HepG2 (cell line): ENCODE data around the gene COX10. TPM values are rescaled to one million over a fixed set of nuclear protein-coding genes. Genes with fewer than 3 reads are reported as not detected.

Experiments used
- ATAC-seq: fragments of 200-7000 bp; cut with Tn5 transposase; 3 replicates; pipeline ENCODE4 v1.9.1; 2020; ENCODE audit warnings: mild to moderate bottlenecking, moderate library complexity
- BruUV-seq: library from RNA; stranded (reverse); fragments of 400-500 nt; replicated peaks from 2 replicates; lab custom pipeline; 2021; lab: Mats Ljungman, UMichigan
- CTCF ChIA-PET: fragments of 300-600 bp; formaldehyde crosslinking; extraction: SDS; loops from one replicate; lab custom pipeline; 2021; ENCODE audit warnings: low total read pairs, inconsistent platforms, low intra/inter-chr PET ratio; lab: Yijun Ruan, JAX
- POLR2A ChIA-PET: fragments of 350-600 bp; sonication (Branson Sonifier 250); formaldehyde crosslinking; loops from one replicate; lab custom pipeline; 2020; ENCODE audit warnings: antibody characterized with exemption, inconsistent platforms; lab: Yijun Ruan, JAX
- DNase-seq: peaks from one replicate; pipeline ENCODE4 v3.0.0-alpha.2; 2015; ENCODE audit warnings: low spot score
- FAIRE-seq: peaks from 3 replicates; lab custom pipeline; 2011; peaks lifted over from hg19 to GRCh38; lab: Jason Lieb, UNC
- H2AFZ ChIP-seq: one replicate; pipeline ENCODE4 v1.6.1; 2011; ENCODE audit warnings: low read length, inconsistent platforms
- H3K27ac ChIP-seq: fragments of 300-600 bp; 3 replicates; pipeline ENCODE4 v1.8.0; 2011; ENCODE audit warnings: mixed run types, mild to moderate bottlenecking, mixed read lengths, low read length, inconsistent platforms; ENCODE audit not compliant: insufficient read depth; ENCODE audit errors: extremely low read length
- H3K27me3 ChIP-seq, 2 experiments: fragments of 200-600 bp in 1 of 2; 2 replicates in 1 of 2; 3 replicates in 1 of 2; pipeline versions ENCODE4 v1.6.0 to v1.8.0; 2011; ENCODE audit warnings: low read length in 2 of 2, mild to moderate bottlenecking in 2 of 2, moderate library complexity in 2 of 2, inconsistent platforms in 1 of 2; ENCODE audit not compliant: insufficient read depth in 2 of 2, control insufficient read depth in 1 of 2
- H3K36me3 ChIP-seq, 2 experiments: fragments of 200-600 bp in 1 of 2; replicated peaks in 1 of 2; 2 replicates in 1 of 2; 3 replicates in 1 of 2; pipeline versions ENCODE4 v1.5.1 to v1.8.0; 2011; ENCODE audit warnings: low read length in 2 of 2, inconsistent platforms in 1 of 2; ENCODE audit not compliant: insufficient read depth in 2 of 2, control insufficient read depth in 1 of 2
- H3K4me1 ChIP-seq: 2 replicates; pipeline ENCODE4 v1.5.1; 2012; ENCODE audit warnings: low read length, inconsistent platforms; ENCODE audit not compliant: insufficient read depth
- H3K4me2 ChIP-seq: 2 replicates; pipeline ENCODE4 v1.6.0; 2011; ENCODE audit warnings: low read depth, low read length, inconsistent platforms
- H3K4me3 ChIP-seq, 3 experiments: fragments of 200-600 bp in 1 of 3; sonication (generic), shearing (Covaris generic) in 1 of 3; replicated peaks in 1 of 3; 2 replicates each; pipeline ENCODE4 v1.5.1; 2011 to 2016; ENCODE audit warnings: low read length in 3 of 3, inconsistent platforms in 2 of 3, low read depth in 2 of 3, mild to moderate bottlenecking in 2 of 3, control low read depth in 1 of 3, mixed read lengths in 1 of 3; ENCODE audit not compliant: insufficient read depth in 1 of 3
- H3K79me2 ChIP-seq: one replicate; pipeline ENCODE4 v1.6.1; 2011; ENCODE audit warnings: low read length, inconsistent platforms; ENCODE audit not compliant: insufficient read depth
- H3K9ac ChIP-seq: 2 replicates; pipeline ENCODE4 v1.6.0; 2011; ENCODE audit warnings: mild to moderate bottlenecking, low read depth, low read length, inconsistent platforms; ENCODE audit not compliant: insufficient read depth
- H3K9me3 ChIP-seq: 2 replicates; pipeline ENCODE4 v1.5.1; 2012; ENCODE audit warnings: mild to moderate bottlenecking, low read length
- H4K20me1 ChIP-seq: 2 replicates; pipeline ENCODE4 v1.6.0; 2011; ENCODE audit warnings: inconsistent platforms, mild to moderate bottlenecking, low read length, moderate library complexity; ENCODE audit not compliant: insufficient read depth
- FUBP1 ChIP-seq: sonication (generic); formaldehyde crosslinking; IDR thresholded peaks from 2 replicates; pipeline ENCODE4 v1.5.1; 2020; ENCODE audit warnings: missing genetic modification reagents, mild to moderate bottlenecking, borderline replicate concordance
- GZF1 ChIP-seq: sonication (generic); formaldehyde crosslinking; IDR thresholded peaks from 2 replicates; pipeline ENCODE4 v1.5.1; 2020; ENCODE audit warnings: mild to moderate bottlenecking, missing genetic modification reagents
- HMGA1 ChIP-seq: sonication (generic); formaldehyde crosslinking; conservative IDR thresholded peaks from 2 replicates; pipeline ENCODE4 v1.4.0; 2020; ENCODE audit warnings: missing genetic modification reagents
- KDM2A ChIP-seq: sonication (generic); formaldehyde crosslinking; IDR thresholded peaks from 2 replicates; pipeline ENCODE4 v1.4.0; 2020; ENCODE audit warnings: low read depth, missing genetic modification reagents, borderline replicate concordance
- MAFG ChIP-seq: sonication (generic); formaldehyde crosslinking; IDR thresholded peaks from 2 replicates; pipeline ENCODE4 v1.5.1; 2020; ENCODE audit warnings: mild to moderate bottlenecking, missing genetic modification reagents
- MZF1 ChIP-seq: sonication (generic); formaldehyde crosslinking; IDR thresholded peaks from 2 replicates; pipeline ENCODE4 v1.8.1; 2023; ENCODE audit warnings: mild to moderate bottlenecking, missing genetic modification reagents, borderline replicate concordance
- PAX8 ChIP-seq: sonication (generic); formaldehyde crosslinking; IDR thresholded peaks from 2 replicates; pipeline ENCODE4 v1.8.0; 2022; ENCODE audit warnings: mild to moderate bottlenecking, missing genetic modification reagents, borderline replicate concordance
- PITX1 ChIP-seq: sonication (generic); formaldehyde crosslinking; IDR thresholded peaks from 2 replicates; pipeline ENCODE4 v1.5.1; 2020; ENCODE audit warnings: mild to moderate bottlenecking, missing genetic modification reagents
- SNAPC2 ChIP-seq: sonication (generic); formaldehyde crosslinking; IDR thresholded peaks from 2 replicates; pipeline ENCODE4 v1.8.1; 2022; ENCODE audit warnings: mild to moderate bottlenecking, missing genetic modification reagents
- SOX5 ChIP-seq: IDR thresholded peaks from 2 replicates; pipeline ENCODE4 v1.6.1; 2016; ENCODE audit warnings: borderline replicate concordance
- ZNF337 ChIP-seq: sonication (generic); formaldehyde crosslinking; IDR thresholded peaks from 2 replicates; pipeline ENCODE4 v1.5.1; 2020; ENCODE audit warnings: missing genetic modification reagents, low read depth, mild to moderate bottlenecking, borderline replicate concordance
- ZNF556 ChIP-seq: sonication (generic); formaldehyde crosslinking; IDR thresholded peaks from 2 replicates; pipeline ENCODE4 v1.4.0; 2020; ENCODE audit warnings: mild to moderate bottlenecking, missing genetic modification reagents, borderline replicate concordance
- WGBS: methylation state at CpG from one replicate; pipeline ENCODE4 v1.1.6; 2017; ENCODE audit warnings: low lambda C conversion rate; 5-methylcytosine and 5-hydroxymethylcytosine counted together
- in situ Hi-C: cut with HindIII; loops from 2 replicates; pipeline ENCODE4 v1.10.0; 2017; ENCODE audit warnings: low pct_unique_long_range_greater_than_20kb; ENCODE audit not compliant: extremely low pct_ligation_motif_present
- intact Hi-C: fragments of 100-400 bp; cut with micrococcal nuclease; formaldehyde crosslinking; loops from one replicate; pipeline ENCODE4 v1.10.0; 2022; ENCODE audit not compliant: unreplicated experiment
- polyA plus RNA-seq, 8 experiments: library from polyadenylated mRNA; depleted of rRNA in 3 of 8; stranded (reverse) in 7 of 8; unstranded in 1 of 8; fragments of >200 nt; fragmentation: Illumina TruSeq in 4 of 8; extraction: Trizol in 4 of 8; gene quantifications; 2 replicates each; pipeline versions ENCODE4 v1.2.1 to v1.2.3, GENCODE V29; 2011 to 2016; ENCODE audit warnings: low read depth in 4 of 8, missing spikeins in 1 of 8, mixed read lengths in 1 of 8; ENCODE audit not compliant: insufficient read depth in 1 of 8
- total RNA-seq, 5 experiments: library from RNA; depleted of rRNA; stranded (reverse); fragments of >200 nt; fragmentation: Illumina TruSeq; extraction: Trizol; gene quantifications; 2 replicates each; pipeline ENCODE4 v1.2.3, GENCODE V29; 2016; ENCODE audit warnings: low read depth in 1 of 5

The COX10 gene
- total and polyA plus RNA-seq, 2 of the 13 experiments (the other 11 are each of a cell fraction or from before 2014, with no cell fraction given): 13.9 to 20.1 TPM

- Histone ChIP-seq H3K9ac (no peak overlapping the region), H3K4me1 (peaks cover 42% of the 10 kb centered on the region), H3K27me3 (no peaks in the 10 kb centered on the region), H4K20me1 (no peaks in the 10 kb centered on the region; the same call in 1 of the 2 replicates), H3K36me3 (no peaks in the 10 kb centered on the region), H3K4me3 (no peak overlapping the region), H3K79me2 (peaks cover 13% of the 10 kb centered on the region), H3K4me2 (no peak overlapping the region), H3K9me3 (no peaks in the 10 kb centered on the region), H3K27ac (no peak overlapping the region), H2AFZ (no peak overlapping the region)
- no TSS peak for BruUV-seq
- WGBS: 98% methylated on average over 7 of the region's 7 CpGs
- ChIA-PET POLR2A (no interaction called here), CTCF (no interaction called here)
- DNase-seq (no peak), FAIRE-seq (no peak), ATAC-seq (no peak)
- in situ Hi-C loops: loop anchor here (10.0 kb wide), 1 partner anchor 60 kb away; no protein-coding TSS in a partner anchor
- intact Hi-C loops: no loop called here
- no peak for TF ChIP-seq PAX8 (CRISPR knock-in tag)
- TF ChIP-seq FUBP1: no peak
Measured at GRCh38 chr17:14094676-14095601, 25.6 kb downstream of the COX10 start.

- DNase-seq: no peak
- CTCF ChIA-PET: no interaction called here
- peaks cover 40% of the 10 kb centered on the region for H3K4me1 ChIP-seq
- intact Hi-C loops (no loop called here), in situ Hi-C loops (loop anchor here (10.0 kb wide), 1 partner anchor 61 kb away; no protein-coding TSS in a partner anchor)
- BruUV-seq: no TSS peak
- no peak overlapping the region for H2AFZ ChIP-seq
- no peak for FAIRE-seq
- H3K4me2 ChIP-seq: no peak overlapping the region
- POLR2A ChIA-PET: no interaction called here
- 98% methylated on average over 3 of the region's 3 CpGs for WGBS
- no peaks in the 10 kb centered on the region for H3K9me3 ChIP-seq
- no peak for ATAC-seq
- no peaks in the 10 kb centered on the region for H3K36me3 ChIP-seq
- no peaks in the 10 kb centered on the region; the same call in 1 of the 2 replicates for H4K20me1 ChIP-seq
- no peaks in the 10 kb centered on the region for H3K27me3 ChIP-seq
- no peak overlapping the region for H3K4me3 ChIP-seq
- H3K79me2 ChIP-seq: peaks cover 10% of the 10 kb centered on the region
- no peak overlapping the region for H3K9ac ChIP-seq
- H3K27ac ChIP-seq: no peak overlapping the region
- TF ChIP-seq MZF1 (CRISPR knock-in tag) (no peak), KDM2A (CRISPR knock-in tag) (no peak), GZF1 (CRISPR knock-in tag) (no peak), SOX5 (no peak), ZNF556 (CRISPR knock-in tag) (no peak), SNAPC2 (CRISPR knock-in tag) (no peak), FUBP1 (no peak), MAFG (CRISPR knock-in tag) (no peak), PITX1 (CRISPR knock-in tag) (no peak), HMGA1 (CRISPR knock-in tag) (no peak), ZNF337 (CRISPR knock-in tag) (no peak)
Measured at GRCh38 chr17:14095631-14096030, 26.3 kb downstream of the COX10 start.
